SK-N-MC (cell line): ENCODE results near the gene FGF19.

Source experiments
- DNase-seq: peaks from one replicate; pipeline ENCODE4 v3.0.0-alpha.2; 2011; ENCODE audit warnings: low read depth, low spot score
- H3K27ac ChIP-seq: fragments of 200-600 bp; sonication (generic); 2 replicates; pipeline ENCODE4 v1.5.1; 2016; ENCODE audit warnings: mixed run types
- H3K36me3 ChIP-seq: fragments of 200-600 bp; sonication (generic); 2 replicates; pipeline ENCODE4 v1.6.1; 2017; ENCODE audit warnings: antibody characterized with exemption, low read length, mixed read lengths; ENCODE audit not compliant: insufficient read depth
- H3K4me3 ChIP-seq: fragments of 200-600 bp; sonication (generic); 2 replicates; pipeline ENCODE4 v1.5.1; 2016
- H3K9ac ChIP-seq: fragments of 200-600 bp; sonication (generic); 2 replicates; pipeline ENCODE4 v1.8.0; 2017; ENCODE audit warnings: mixed run types, mixed read lengths; ENCODE audit not compliant: insufficient read length
- H3K9me3 ChIP-seq: fragments of 200-600 bp; sonication (generic); 2 replicates; pipeline ENCODE4 v1.6.1; 2017; ENCODE audit warnings: low read depth, mild to moderate bottlenecking, antibody characterized with exemption, low read length, moderate library complexity, mixed read lengths
- EZH2 ChIP-seq: fragments of 200-600 bp; sonication (generic); IDR thresholded peaks from one replicate; pipeline ENCODE4 v1.6.1; 2017; ENCODE audit warnings: antibody characterized with exemption
- FOXP2 ChIP-seq: optimal IDR thresholded peaks from 2 replicates; pipeline ENCODE3; 2011; ENCODE audit warnings: mild to moderate bottlenecking, moderate library complexity; ENCODE audit not compliant: insufficient read depth; ENCODE audit errors: extremely low read length, control extremely low read depth
- POLR2AphosphoS5 ChIP-seq: IDR thresholded peaks from 2 replicates; pipeline ENCODE4 v1.6.1; 2012; ENCODE audit warnings: mild to moderate bottlenecking, low read depth, low read length, borderline replicate concordance

The FGF19 gene

GRCh38 chr11:69726481-69726880 is 22.7 kb upstream of the FGF19 start:
- TF ChIP-seq POLR2AphosphoS5 (no peak), FOXP2 (no peak), EZH2 (no peak)
- H3K9me3 ChIP-seq = no peaks in the 10 kb centered on the region
- no peaks in the 10 kb centered on the region for H3K36me3 ChIP-seq
- no peak overlapping the region for H3K27ac ChIP-seq
- DNase-seq = no peak
- H3K4me3 ChIP-seq = no peak overlapping the region
- no peak overlapping the region for H3K9ac ChIP-seq

DNA sequence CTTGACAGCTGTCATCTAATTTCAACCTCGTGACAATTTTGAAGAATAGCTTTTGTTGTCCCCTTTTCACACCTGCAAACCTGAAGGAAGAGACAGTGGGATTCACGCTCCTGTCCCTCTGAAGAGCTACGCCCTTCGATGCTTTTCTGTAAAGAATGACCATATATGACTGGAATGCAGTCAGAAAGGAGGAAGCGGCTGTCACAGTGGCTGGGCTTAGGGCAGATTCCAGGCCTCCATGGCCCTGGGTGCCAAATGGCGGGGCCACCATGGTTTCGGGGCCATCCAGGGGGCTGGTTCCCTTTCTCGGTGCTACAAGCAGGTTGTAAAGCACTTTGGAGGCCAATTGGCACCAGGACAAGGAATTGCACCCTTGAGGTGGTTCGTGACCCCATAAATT is 22.2 kb upstream of the FGF19 start:
- H3K9ac ChIP-seq = no peak overlapping the region
- H3K27ac ChIP-seq = no peak overlapping the region
- TF ChIP-seq FOXP2 (no peak), EZH2 (no peak), POLR2AphosphoS5 (no peak)
- no peaks in the 10 kb centered on the region for H3K36me3 ChIP-seq
- no peak overlapping the region for H3K4me3 ChIP-seq
- H3K9me3 ChIP-seq = no peaks in the 10 kb centered on the region
- DNase-seq = no peak

GRCh38 chr11:69721745-69722144 is 17.9 kb upstream of the FGF19 start:
- H3K9me3 ChIP-seq = no peaks in the 10 kb centered on the region
- H3K4me3 ChIP-seq = no peak overlapping the region
- TF ChIP-seq EZH2 (no peak), POLR2AphosphoS5 (no peak), FOXP2 (no peak)
- H3K9ac ChIP-seq = no peak overlapping the region
- DNase-seq = no peak
- H3K27ac ChIP-seq = no peak overlapping the region
- H3K36me3 ChIP-seq = no peaks in the 10 kb centered on the region

DNA sequence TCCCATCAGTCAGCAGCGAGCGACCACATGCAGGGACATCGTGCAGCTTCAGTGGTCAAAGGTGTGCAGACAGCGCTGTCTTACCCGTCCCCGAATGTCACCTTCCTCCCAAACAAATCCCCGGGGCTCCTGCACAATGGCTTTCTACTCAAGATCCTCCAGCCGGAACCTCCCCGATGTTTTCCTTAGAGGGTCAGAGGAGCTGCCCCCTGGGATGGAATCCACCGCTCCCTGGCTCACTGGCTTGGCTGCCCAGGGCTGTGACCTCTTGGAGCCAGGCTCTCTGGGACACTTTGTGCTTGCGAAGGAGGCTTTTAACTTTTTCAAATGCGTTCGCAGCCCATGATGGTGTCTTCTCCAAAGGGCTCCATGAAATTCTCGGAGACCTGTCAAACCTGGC is 17.3 kb upstream of the FGF19 start:
- Histone ChIP-seq H3K36me3 (no peaks in the 10 kb centered on the region), H3K27ac (no peak overlapping the region), H3K9ac (no peak overlapping the region), H3K4me3 (no peak overlapping the region), H3K9me3 (no peaks in the 10 kb centered on the region)
- DNase-seq = no peak
- no peak for TF ChIP-seq POLR2AphosphoS5
- no peak for TF ChIP-seq EZH2
- no peak for TF ChIP-seq FOXP2

DNA sequence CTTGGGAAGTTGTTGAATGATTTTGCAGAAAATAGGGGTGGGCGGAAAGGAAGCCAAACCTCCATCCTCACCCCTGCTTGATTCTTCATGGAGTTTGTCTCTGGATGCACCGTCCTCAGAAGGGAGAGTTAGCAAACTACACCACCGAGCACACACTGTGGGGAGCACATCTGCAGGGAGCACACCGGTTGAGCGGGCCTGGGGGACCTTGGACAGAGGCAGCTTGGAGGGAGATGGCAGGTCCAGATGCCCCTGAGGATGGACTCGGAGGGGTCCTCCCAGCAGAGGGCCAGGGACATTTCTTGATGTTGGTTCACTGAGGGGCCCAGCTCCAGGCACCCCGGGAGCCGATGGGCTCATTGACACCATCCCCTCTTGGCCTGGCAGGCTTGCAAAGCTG is 15.1 kb upstream of the FGF19 start:
- H3K9me3 ChIP-seq = no peaks in the 10 kb centered on the region
- no peak overlapping the region for H3K9ac ChIP-seq
- no peaks in the 10 kb centered on the region for H3K36me3 ChIP-seq
- no peak for DNase-seq
- no peak overlapping the region for H3K4me3 ChIP-seq
- no peak overlapping the region for H3K27ac ChIP-seq
- TF ChIP-seq POLR2AphosphoS5 = no peak
- no peak for TF ChIP-seq FOXP2
- TF ChIP-seq EZH2 = no peak

GRCh38 chr11:69718147-69718546 is 14.3 kb upstream of the FGF19 start:
- no peaks in the 10 kb centered on the region for H3K36me3 ChIP-seq
- no peaks in the 10 kb centered on the region for H3K9me3 ChIP-seq
- no peak overlapping the region for H3K9ac ChIP-seq
- TF ChIP-seq POLR2AphosphoS5 (no peak), FOXP2 (no peak), EZH2 (no peak)
- no peak for DNase-seq
- H3K27ac ChIP-seq = no peak overlapping the region
- H3K4me3 ChIP-seq = no peak overlapping the region

- Histone ChIP-seq H3K4me3 (no peak overlapping the region), H3K27ac (no peak overlapping the region)
- no peak for DNase-seq
Observed at GRCh38 chr11:69716891-69717747, 13.3 kb upstream of the FGF19 start.

DNA sequence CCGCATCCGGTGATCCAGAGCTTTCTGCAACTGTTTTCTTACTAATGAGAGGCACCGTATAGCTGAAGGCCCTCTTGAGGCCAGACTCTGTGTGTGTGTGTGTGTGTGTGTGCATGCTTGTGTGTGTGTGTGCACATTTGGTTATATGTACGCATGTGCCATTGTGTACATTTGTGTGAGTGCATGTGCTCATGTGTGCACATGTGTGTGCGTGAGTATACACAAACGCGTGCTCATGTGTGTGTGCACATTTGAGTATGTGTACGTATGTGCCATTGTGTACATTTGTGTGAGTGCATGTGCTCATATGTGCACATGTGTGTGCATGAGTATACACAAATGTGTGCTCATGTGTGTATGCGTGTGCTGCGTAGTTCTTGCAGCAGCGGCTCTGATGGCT is 12.3 kb upstream of the FGF19 start:
- H3K36me3 ChIP-seq = no peaks in the 10 kb centered on the region
- no peaks in the 10 kb centered on the region for H3K9me3 ChIP-seq
- TF ChIP-seq FOXP2 = no peak
- no peak for TF ChIP-seq POLR2AphosphoS5
- TF ChIP-seq EZH2 = no peak
- H3K9ac ChIP-seq = no peak overlapping the region
- no peak overlapping the region for H3K4me3 ChIP-seq
- no peak overlapping the region for H3K27ac ChIP-seq
- no peak for DNase-seq

More at GRCh38 chr11:69716891-69717747, 13.3 kb upstream of the FGF19 start:
- no peak overlapping the region for H3K9ac ChIP-seq
- no peaks in the 10 kb centered on the region for H3K9me3 ChIP-seq
- H3K36me3 ChIP-seq = no peaks in the 10 kb centered on the region
- TF ChIP-seq FOXP2 (no peak), POLR2AphosphoS5 (no peak), EZH2 (no peak)

DNA sequence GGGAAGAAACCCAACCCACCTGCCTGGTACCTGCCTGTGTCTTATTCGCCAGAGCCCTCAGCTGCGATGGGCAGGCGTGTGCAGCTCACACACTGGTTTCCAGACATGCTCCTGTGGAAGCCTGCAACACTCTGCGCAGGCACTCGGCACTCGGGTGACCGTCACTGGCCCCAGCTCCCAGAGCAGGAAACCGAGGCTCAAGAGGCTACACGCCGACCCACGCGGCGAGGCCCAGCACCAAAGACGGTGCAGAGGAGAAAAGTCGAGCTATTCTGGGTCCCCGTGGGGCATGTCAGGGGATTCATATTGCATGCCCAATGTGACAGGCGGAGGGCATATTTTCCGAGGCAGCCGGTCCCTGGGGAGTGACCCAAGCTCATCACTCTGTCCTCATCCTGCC is 11.6 kb upstream of the FGF19 start:
- no peak for DNase-seq
- H3K9ac ChIP-seq = no peak overlapping the region
- H3K9me3 ChIP-seq = no peaks in the 10 kb centered on the region
- no peaks in the 10 kb centered on the region for H3K36me3 ChIP-seq
- H3K4me3 ChIP-seq = no peak overlapping the region
- no peak overlapping the region for H3K27ac ChIP-seq
- TF ChIP-seq FOXP2 (no peak), EZH2 (no peak), POLR2AphosphoS5 (no peak)
